H1 (cell line): ENCODE results near the gene CELA2A. TPM values are rescaled to one million over a fixed set of nuclear protein-coding genes. Genes with fewer than 3 reads are reported as not detected.
"Not testable (repeated sequence)": the region's sequence is repeated elsewhere in the genome, so short reads cannot be mapped to it uniquely, and the experiment has no call there.

ENCODE experiments used
- CTCF ChIA-PET: fragments of 300-600 bp; sonication (Branson Sonifier 250); formaldehyde crosslinking; loops from one replicate; lab custom pipeline; 2021; ENCODE audit not compliant: partially characterized antibody; lab: Charles Lee
- POLR2A ChIA-PET: fragments of 300-600 bp; sonication (Branson Sonifier 250); formaldehyde crosslinking; loops from one replicate; lab custom pipeline; 2021; ENCODE audit warnings: inconsistent platforms; ENCODE audit not compliant: partially characterized antibody; lab: Charles Lee
- DNase-seq, 2 experiments: peaks; one replicate each; pipeline versions ENCODE4 v3.0.0 to v3.0.0-alpha.2; 2010 to 2022; ENCODE audit warnings: low spot score in 2 of 2, low read depth in 1 of 2, mixed read lengths in 1 of 2
- FAIRE-seq: peaks from 2 replicates; lab custom pipeline; 2011; peaks lifted over from hg19 to GRCh38; lab: Jason Lieb, UNC
- H2AFZ ChIP-seq: 2 replicates; pipeline ENCODE4 v1.8.1; 2012; ENCODE audit warnings: low read length, inconsistent platforms
- H2AK5ac ChIP-seq: 2 replicates; pipeline ENCODE4 v1.6.1; 2013; ENCODE audit warnings: low read depth, low read length
- H2BK120ac ChIP-seq: replicated peaks from 2 replicates; pipeline ENCODE3; 2013; ENCODE audit warnings: low read depth, low read length, inconsistent platforms
- H2BK12ac ChIP-seq: 2 replicates; pipeline ENCODE4 v1.6.1; 2013; ENCODE audit warnings: low read depth, low read length
- H2BK15ac ChIP-seq: 2 replicates; pipeline ENCODE4 v1.6.1; 2013; ENCODE audit warnings: low read length
- H2BK20ac ChIP-seq: 2 replicates; pipeline ENCODE4 v1.6.1; 2013; ENCODE audit warnings: low read length
- H2BK5ac ChIP-seq: 2 replicates; pipeline ENCODE4 v1.6.1; 2013; ENCODE audit warnings: low read depth, low read length
- H3K14ac ChIP-seq: 2 replicates; pipeline ENCODE4 v1.6.1; 2013; ENCODE audit warnings: inconsistent platforms; ENCODE audit not compliant: insufficient read length
- H3K18ac ChIP-seq: 2 replicates; pipeline ENCODE4 v1.6.1; 2013; ENCODE audit warnings: low read length; ENCODE audit errors: extremely low read depth
- H3K23ac ChIP-seq: 2 replicates; pipeline ENCODE4 v1.6.1; 2013; ENCODE audit warnings: inconsistent platforms; ENCODE audit not compliant: insufficient read length
- H3K23me2 ChIP-seq: 2 replicates; pipeline ENCODE4 v1.6.1; 2013; ENCODE audit warnings: low read depth, low read length
- H3K27ac ChIP-seq: 2 replicates; pipeline ENCODE4 v1.6.1; 2011; ENCODE audit warnings: low read depth, low read length, inconsistent platforms
- H3K27me3 ChIP-seq, 4 experiments: replicated peaks in 1 of 4; 1 replicate in 1 of 4; 2 replicates in 3 of 4; pipeline versions ENCODE4 v1.6.1 to v1.8.1; 2011 to 2013; ENCODE audit warnings: low read length in 3 of 4, mild to moderate bottlenecking in 3 of 4, inconsistent platforms in 2 of 4, mixed read lengths in 2 of 4, moderate library complexity in 1 of 4; ENCODE audit not compliant: control insufficient read depth in 3 of 4, insufficient read depth in 3 of 4; ENCODE audit errors: extremely low read depth in 1 of 4
- H3K36me3 ChIP-seq, 4 experiments: 2 replicates each; pipeline versions ENCODE4 v1.6.1 to v1.8.1; 2011 to 2013; ENCODE audit warnings: mild to moderate bottlenecking in 4 of 4, low read length in 3 of 4, moderate library complexity in 2 of 4, control low read depth in 1 of 4, inconsistent platforms in 1 of 4; ENCODE audit not compliant: insufficient read depth in 4 of 4, control insufficient read depth in 2 of 4
- H3K4ac ChIP-seq: replicated peaks from 2 replicates; pipeline ENCODE3; 2013; ENCODE audit warnings: low read length, low read depth, mixed read lengths, inconsistent platforms; ENCODE audit not compliant: insufficient read length
- H3K4me1 ChIP-seq, 4 experiments: replicated peaks in 1 of 4; 1 replicate in 1 of 4; 2 replicates in 3 of 4; pipeline versions ENCODE4 v1.6.1 to v1.8.1; 2011 to 2013; ENCODE audit warnings: low read length in 3 of 4, inconsistent platforms in 2 of 4, mixed read lengths in 1 of 4; ENCODE audit not compliant: insufficient read depth in 4 of 4, control insufficient read depth in 3 of 4
- H3K4me2 ChIP-seq, 2 experiments: 2 replicates each; pipeline versions ENCODE4 v1.6.1 to v1.8.1; 2011 to 2013; ENCODE audit warnings: low read depth in 2 of 2, low read length in 2 of 2, control low read depth in 1 of 2, inconsistent platforms in 1 of 2, mild to moderate bottlenecking in 1 of 2; ENCODE audit not compliant: insufficient read depth in 1 of 2
- H3K4me3 ChIP-seq, 4 experiments: fragments of 200-600, 300-600 bp in 1 of 4; sonication (generic), shearing (Covaris generic), sonication (Bioruptor Twin) in 1 of 4; 2 replicates each; pipeline versions ENCODE4 v1.5.1 to v1.8.1; 2011 to 2016; ENCODE audit warnings: low read length in 4 of 4, low read depth in 3 of 4, control low read depth in 2 of 4, inconsistent platforms in 2 of 4, mild to moderate bottlenecking in 2 of 4, mixed read lengths in 1 of 4, moderate library complexity in 1 of 4; ENCODE audit not compliant: insufficient read depth in 2 of 4; ENCODE audit errors: extremely low read depth in 1 of 4
- H3K56ac ChIP-seq: replicated peaks from 2 replicates; pipeline ENCODE3; 2013; ENCODE audit warnings: low read depth, mild to moderate bottlenecking, mixed read lengths, low read length, inconsistent platforms; ENCODE audit not compliant: insufficient read length
- H3K79me1 ChIP-seq: 2 replicates; pipeline ENCODE4 v1.6.1; 2013; ENCODE audit warnings: low read depth, low read length, control low read depth
- H3K79me2 ChIP-seq, 2 experiments: 2 replicates each; pipeline versions ENCODE4 v1.6.1 to v1.8.1; 2012 to 2013; ENCODE audit warnings: low read length in 2 of 2, mild to moderate bottlenecking in 2 of 2, inconsistent platforms in 1 of 2; ENCODE audit not compliant: insufficient read depth in 2 of 2, control insufficient read depth in 1 of 2
- H3K9ac ChIP-seq, 4 experiments: replicated peaks in 1 of 4; 1 replicate in 1 of 4; 2 replicates in 3 of 4; pipeline versions ENCODE4 v1.6.1 to v1.8.1; 2011 to 2013; ENCODE audit warnings: low read depth in 3 of 4, low read length in 3 of 4, control low read depth in 2 of 4, mild to moderate bottlenecking in 2 of 4, moderate library complexity in 2 of 4, inconsistent platforms in 1 of 4; ENCODE audit errors: extremely low read depth in 1 of 4
- H3K9me3 ChIP-seq, 2 experiments: 2 replicates each; pipeline versions ENCODE4 v1.6.1 to v1.8.1; 2012 to 2013; ENCODE audit warnings: mild to moderate bottlenecking in 2 of 2, moderate library complexity in 2 of 2, control low read depth in 1 of 2, inconsistent platforms in 1 of 2, low read depth in 1 of 2, low read length in 1 of 2, mixed read lengths in 1 of 2; ENCODE audit not compliant: insufficient read depth in 2 of 2
- H4K20me1 ChIP-seq, 2 experiments: replicated peaks in 1 of 2; 2 replicates each; pipeline versions ENCODE3 to v1.8.1; 2011 to 2013; ENCODE audit warnings: inconsistent platforms in 2 of 2, low read length in 2 of 2, mild to moderate bottlenecking in 1 of 2; ENCODE audit not compliant: insufficient read depth in 2 of 2, control insufficient read depth in 1 of 2
- H4K5ac ChIP-seq: 2 replicates; pipeline ENCODE4 v1.6.1; 2013; ENCODE audit warnings: low read length, low read depth, mixed read lengths, inconsistent platforms; ENCODE audit not compliant: insufficient read length
- H4K8ac ChIP-seq: 2 replicates; pipeline ENCODE4 v1.8.0; 2013; ENCODE audit warnings: mild to moderate bottlenecking, moderate library complexity, low read length, inconsistent platforms; ENCODE audit not compliant: insufficient read depth; ENCODE audit errors: extremely low read depth
- H4K91ac ChIP-seq: replicated peaks from 2 replicates; pipeline ENCODE3; 2013; ENCODE audit warnings: low read length, mixed read lengths, inconsistent platforms; ENCODE audit not compliant: insufficient read length
- WGBS, 2 experiments: shearing (Covaris generic) in 1 of 2; methylation state at CpG; one replicate each; pipeline versions ENCODE4 v1.1.6 to v1.1.7; 2013 to 2015; ENCODE audit warnings: low lambda C conversion rate in 2 of 2, mixed read lengths in 2 of 2, inconsistent platforms in 1 of 2, low coverage in 1 of 2, missing lambda C conversion rate in 1 of 2; ENCODE audit not compliant: insufficient replicate concordance in 2 of 2, insufficient coverage in 1 of 2, insufficient read length in 1 of 2; ENCODE audit errors: extremely low coverage in 1 of 2, missing lambda C conversion rate in 1 of 2; 5-methylcytosine and 5-hydroxymethylcytosine counted together
- polyA plus RNA-seq, 7 experiments: library from polyadenylated mRNA; depleted of rRNA in 3 of 7; stranded (reverse) in 5 of 7; unstranded in 2 of 7; fragments of >200 nt in 5 of 7; fragments of 200-250 nt in 2 of 7; gene quantifications; 1 replicate in 5 of 7; 2 replicates in 1 of 7; 4 replicates in 1 of 7; pipeline versions ENCODE4 v1.2.1 to v1.2.3, GENCODE V29; 2011 to 2013; ENCODE audit warnings: missing spikeins in 2 of 7, mixed read lengths in 2 of 7
- total RNA-seq: library from RNA; stranded (reverse); fragmentation: NEBNext Ultra II Directional; extraction: Animal tissue kit (Norgen Biotek cat#: 25700); gene quantifications from 2 replicates; pipeline ENCODE4 v1.2.1, GENCODE V29; 2021

Gene CELA2A
- total and polyA plus RNA-seq, 2 of the 8 experiments (the other 6 are each of a cell fraction or from before 2014, with no cell fraction given), result not detected

- H2BK20ac ChIP-seq, H3K4me2 ChIP-seq, H2BK12ac ChIP-seq, DNase-seq, FAIRE-seq, H3K79me1 ChIP-seq, H4K5ac ChIP-seq, CTCF ChIA-PET, H3K4ac ChIP-seq, H3K9ac ChIP-seq, H2AK5ac ChIP-seq, H3K4me1 ChIP-seq, H3K23ac ChIP-seq, H4K91ac ChIP-seq, H3K14ac ChIP-seq, H3K4me3 ChIP-seq, H2BK5ac ChIP-seq, H3K9me3 ChIP-seq, H3K79me2 ChIP-seq, H3K23me2 ChIP-seq, H3K27ac ChIP-seq, H2AFZ ChIP-seq, H4K20me1 ChIP-seq, H3K36me3 ChIP-seq, H2BK120ac ChIP-seq, H2BK15ac ChIP-seq, H3K27me3 ChIP-seq, H3K18ac ChIP-seq, H3K56ac ChIP-seq, H4K8ac ChIP-seq: not testable (repeated sequence)
- POLR2A ChIA-PET, result interaction anchor here (0.6 kb wide), 1 partner anchor 9 kb away, joined by 4 read pairs; no protein-coding TSS in a partner anchor
- 95% methylated on average over 22 of the region's 22 CpGs; no CpG with 5 or more reads in 1 of the 2 experiments for WGBS, 2 experiments
These were observed 10.6 kb downstream of the CELA2A start for GRCh38 chr1:15466955-15467625.
